ENCODE data around the gene KNL1.

KNL1 gene

GRCh38 chr15:40593588-40594428 lies at the start of gene KNL1:
KNL1 (plus strand) TSS chr15:40594249; CDS start chr15:40602932, 8,683 bp downstream.
- Mint-ChIP-seq H3K27ac (peak within 1 kb of the TSS; percentile 99), H3K4me1 (peaks cover 34% of the 10 kb centered on the region), H3K9me3 (no peaks in the 10 kb centered on the region), H3K4me3 (peak within 1 kb of the TSS; percentile 83), H3K36me3 (peaks cover 25% of the 10 kb centered on the region)
- peak; percentile 90 for ATAC-seq
- peak; percentile 89 to 99 for DNase-seq (ENCODE audit: low spot score in 2 of 2)

- H3K9me3 Mint-ChIP-seq = no peaks in the 10 kb centered on the region
- H3K4me3 Mint-ChIP-seq = no peak overlapping the region
- DNase-seq (ENCODE audit: low spot score in 2 of 2) = no peak
- no peak for ATAC-seq
- peaks cover 51% of the 10 kb centered on the region for H3K36me3 Mint-ChIP-seq
- no peak overlapping the region for H3K27ac Mint-ChIP-seq
- peaks cover 7% of the 10 kb centered on the region for H3K4me1 Mint-ChIP-seq
Measured at GRCh38 chr15:40545457-40545856, 48.6 kb upstream of the KNL1 start.

- peaks cover 78% of the 10 kb centered on the region for H3K36me3 Mint-ChIP-seq
- no peak overlapping the region for H3K4me3 Mint-ChIP-seq
- DNase-seq (ENCODE audit: low spot score in 2 of 2) (no peak), ATAC-seq (no peak)
- peak overlapping the region; percentile 0 for H3K27ac Mint-ChIP-seq
- H3K4me1 Mint-ChIP-seq = peaks cover 6% of the 10 kb centered on the region
- no peaks in the 10 kb centered on the region for H3K9me3 Mint-ChIP-seq
Measured at GRCh38 chr15:40548610-40549009, 45.4 kb upstream of the KNL1 start.

- no peaks in the 10 kb centered on the region for H3K9me3 Mint-ChIP-seq
- peaks cover 85% of the 10 kb centered on the region for H3K36me3 Mint-ChIP-seq
- DNase-seq (ENCODE audit: low spot score in 2 of 2) (no peak), ATAC-seq (no peak)
- H3K4me3 Mint-ChIP-seq = no peak overlapping the region
- H3K27ac Mint-ChIP-seq = no peak overlapping the region
- no peaks in the 10 kb centered on the region for H3K4me1 Mint-ChIP-seq
Measured at GRCh38 chr15:40549894-40550293, 44.2 kb upstream of the KNL1 start.

GRCh38 chr15:40550341-40551037 lies 43.6 kb upstream of the KNL1 start:
- Mint-ChIP-seq H3K36me3 (peaks cover 91% of the 10 kb centered on the region), H3K9me3 (no peaks in the 10 kb centered on the region), H3K4me3 (no peak overlapping the region), H3K4me1 (no peaks in the 10 kb centered on the region), H3K27ac (no peak overlapping the region)
- ATAC-seq (no peak), DNase-seq (ENCODE audit: low spot score in 2 of 2) (no peak)

GRCh38 chr15:40554161-40554525 lies 39.9 kb upstream of the KNL1 start:
- Mint-ChIP-seq H3K4me1 (peaks cover 9% of the 10 kb centered on the region), H3K27ac (no peak overlapping the region), H3K36me3 (peaks cover 99% of the 10 kb centered on the region), H3K9me3 (no peaks in the 10 kb centered on the region), H3K4me3 (no peak overlapping the region)
- no peak for ATAC-seq
- DNase-seq (ENCODE audit: low spot score in 2 of 2) = no peak

GRCh38 chr15:40555876-40556275 lies 38.2 kb upstream of the KNL1 start:
- Mint-ChIP-seq H3K4me3 (no peak overlapping the region), H3K4me1 (peaks cover 23% of the 10 kb centered on the region), H3K9me3 (no peaks in the 10 kb centered on the region), H3K27ac (no peak overlapping the region), H3K36me3 (peaks cover 99% of the 10 kb centered on the region)
- no peak for DNase-seq (ENCODE audit: low spot score in 2 of 2)
- no peak for ATAC-seq

GRCh38 chr15:40558952-40559742 lies 34.9 kb upstream of the KNL1 start:
- peaks cover 85% of the 10 kb centered on the region for H3K36me3 Mint-ChIP-seq
- no peak for DNase-seq (ENCODE audit: low spot score in 2 of 2)
- H3K27ac Mint-ChIP-seq = peak overlapping the region; percentile 71
- H3K4me3 Mint-ChIP-seq = no peak overlapping the region
- H3K4me1 Mint-ChIP-seq = peaks cover 32% of the 10 kb centered on the region
- no peaks in the 10 kb centered on the region for H3K9me3 Mint-ChIP-seq
- ATAC-seq = no peak

- no peak overlapping the region for H3K27ac Mint-ChIP-seq
- H3K9me3 Mint-ChIP-seq = no peaks in the 10 kb centered on the region
- ATAC-seq = no peak
- DNase-seq (ENCODE audit: low spot score in 2 of 2) = no peak
- peaks cover 44% of the 10 kb centered on the region for H3K4me1 Mint-ChIP-seq
- no peak overlapping the region for H3K4me3 Mint-ChIP-seq
- peaks cover 56% of the 10 kb centered on the region for H3K36me3 Mint-ChIP-seq
Measured at GRCh38 chr15:40562691-40563090, 31.4 kb upstream of the KNL1 start.

GRCh38 chr15:40563426-40563825 lies 30.6 kb upstream of the KNL1 start:
- Mint-ChIP-seq H3K9me3 (no peaks in the 10 kb centered on the region), H3K4me1 (peaks cover 41% of the 10 kb centered on the region), H3K4me3 (peak overlapping the region; percentile 87), H3K36me3 (peaks cover 49% of the 10 kb centered on the region), H3K27ac (no peak overlapping the region)
- no peak for DNase-seq (ENCODE audit: low spot score in 2 of 2)
- ATAC-seq = no peak

GRCh38 chr15:40564591-40565332 lies 29.3 kb upstream of the KNL1 start, which contains the start of gene CCDC32:
CCDC32 (minus strand) TSS chr15:40565042; CDS start chr15:40563015, 2,027 bp downstream.
- Mint-ChIP-seq H3K4me1 (peaks cover 34% of the 10 kb centered on the region), H3K27ac (peak within 1 kb of the TSS; percentile 91), H3K36me3 (peaks cover 41% of the 10 kb centered on the region), H3K9me3 (no peaks in the 10 kb centered on the region), H3K4me3 (peak within 1 kb of the TSS; percentile 87)
- ATAC-seq (peak; percentile 97), DNase-seq (ENCODE audit: low spot score in 2 of 2) (peak; percentile 77 to 96)

- no peak for DNase-seq (ENCODE audit: low spot score in 2 of 2)
- H3K4me1 Mint-ChIP-seq = peaks cover 33% of the 10 kb centered on the region
- peak overlapping the region; percentile 91 for H3K27ac Mint-ChIP-seq
- peak overlapping the region; percentile 87 for H3K4me3 Mint-ChIP-seq
- no peaks in the 10 kb centered on the region for H3K9me3 Mint-ChIP-seq
- ATAC-seq = no peak
- peaks cover 34% of the 10 kb centered on the region for H3K36me3 Mint-ChIP-seq
Measured at GRCh38 chr15:40565333-40566238, 28.5 kb upstream of the KNL1 start.

- Mint-ChIP-seq H3K4me1 (peaks cover 34% of the 10 kb centered on the region), H3K9me3 (no peaks in the 10 kb centered on the region), H3K27ac (no peak overlapping the region), H3K4me3 (no peak overlapping the region), H3K36me3 (peaks cover 22% of the 10 kb centered on the region)
- DNase-seq (ENCODE audit: low spot score in 2 of 2) (no peak), ATAC-seq (no peak)
Measured at GRCh38 chr15:40567111-40567510, 26.9 kb upstream of the KNL1 start.
